GM19452 (cell line): Measurements from ENCODE around the gene PHLDB1.
"Not testable (repeated sequence)": the region's sequence is repeated elsewhere in the genome, so short reads cannot be mapped to it uniquely, and the experiment has no call there.

Experiments
- ATAC-seq: cut with Tn5 transposase; IDR thresholded peaks from one replicate; pipeline ENCODE4 v1.9.1; 2021; ENCODE audit not compliant: unreplicated experiment

PHLDB1 gene

GRCh38 chr11:118605116-118605867 lies 2.1 kb upstream of the PHLDB1 start:
- ATAC-seq: no peak

GRCh38 chr11:118606157-118606843 lies 1.1 kb upstream of the PHLDB1 start:
- no peak for ATAC-seq

GRCh38 chr11:118606844-118607228 lies 579 bp upstream of the PHLDB1 start:
- no peak for ATAC-seq

GRCh38 chr11:118608360-118609227 lies 1.2 kb downstream of the PHLDB1 start:
- ATAC-seq: no peak

GRCh38 chr11:118609380-118610224 lies 2.2 kb downstream of the PHLDB1 start:
- ATAC-seq: no peak

GRCh38 chr11:118610225-118610772 lies 2.9 kb downstream of the PHLDB1 start:
- ATAC-seq: no peak

- ATAC-seq: no peak
Observed at GRCh38 chr11:118610773-118611432, 3.5 kb downstream of the PHLDB1 start.

GRCh38 chr11:118611433-118611795 lies 4.0 kb downstream of the PHLDB1 start:
- not testable (repeated sequence) for ATAC-seq

GRCh38 chr11:118612378-118612777 lies 5.0 kb downstream of the PHLDB1 start:
- ATAC-seq: no peak

- no peak for ATAC-seq
Observed at GRCh38 chr11:118614511-118614910, 7.1 kb downstream of the PHLDB1 start.

- ATAC-seq: no peak
Observed at GRCh38 chr11:118615282-118615975, 8.0 kb downstream of the PHLDB1 start.

- no peak for ATAC-seq
Observed at GRCh38 chr11:118615976-118616371, 8.6 kb downstream of the PHLDB1 start.

- no peak for ATAC-seq
Observed at GRCh38 chr11:118618115-118618990, 10.9 kb downstream of the PHLDB1 start.

- no peak for ATAC-seq
Observed at GRCh38 chr11:118618991-118619375, 11.6 kb downstream of the PHLDB1 start.

GRCh38 chr11:118619444-118620197 lies 12.2 kb downstream of the PHLDB1 start:
- no peak for ATAC-seq

GRCh38 chr11:118620529-118621070 lies 13.2 kb downstream of the PHLDB1 start:
- no peak for ATAC-seq

- no peak for ATAC-seq
Observed at GRCh38 chr11:118621071-118621783, 13.8 kb downstream of the PHLDB1 start.
